Fibroblast of lung (primary cell): ENCODE results near the gene C19orf33.

Experiments used
- EZH2 ChIP-seq: IDR thresholded peaks from 2 replicates; pipeline ENCODE4 v1.5.1; 2012; ENCODE audit warnings: low read length, control low read depth, mild to moderate bottlenecking; ENCODE audit errors: missing control alignments
- TF ChIP-seq, protein P1 (sequence below), 2 donors: IDR thresholded peaks in 1 of 2; conservative IDR thresholded peaks in 1 of 2; 1 replicate in 1 of 2; 2 replicates in 1 of 2; pipeline ENCODE4 v1.5.1; 2011 to 2012; ENCODE audit warnings: low read length in 2 of 2, control low read depth in 1 of 2, inconsistent platforms in 1 of 2, low read depth in 1 of 2, mild to moderate bottlenecking in 1 of 2

DNA sequence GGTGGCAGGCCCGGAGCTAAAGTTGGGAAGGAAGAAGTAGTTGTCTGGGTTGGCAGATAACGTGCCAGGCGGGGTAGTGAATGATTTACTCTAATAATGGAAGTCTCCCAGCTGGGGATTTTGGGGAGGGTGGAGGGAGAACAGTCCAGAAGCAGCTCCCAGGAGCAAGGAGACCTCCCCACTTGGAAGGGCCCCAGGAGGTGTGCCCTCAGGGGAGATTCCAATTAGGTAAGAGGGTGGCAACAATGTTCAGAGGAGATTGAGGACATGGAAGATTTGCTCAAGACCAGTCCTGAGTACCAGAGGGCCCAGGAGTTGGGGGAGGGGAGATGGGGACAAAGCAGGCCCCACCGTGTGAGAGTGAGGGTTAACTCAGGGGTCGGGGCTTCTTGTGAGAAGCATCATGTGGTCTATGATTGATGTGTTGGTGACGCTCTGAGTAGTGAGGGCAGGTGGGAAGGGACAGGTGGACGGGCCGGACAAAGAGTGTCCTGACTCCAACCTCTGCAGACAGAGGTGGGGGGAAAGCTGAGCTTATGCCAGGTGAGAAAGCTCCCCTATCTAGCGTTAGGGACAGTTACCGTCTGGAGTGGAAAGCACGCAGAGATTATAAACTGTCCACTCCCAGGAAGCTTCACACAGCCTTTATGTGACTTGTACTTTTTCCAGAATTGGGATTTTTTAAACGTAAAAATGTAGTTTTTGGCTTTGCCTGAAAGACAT, 36.1 kb upstream of the C19orf33 start:
- TF ChIP-seq, protein P1, sequence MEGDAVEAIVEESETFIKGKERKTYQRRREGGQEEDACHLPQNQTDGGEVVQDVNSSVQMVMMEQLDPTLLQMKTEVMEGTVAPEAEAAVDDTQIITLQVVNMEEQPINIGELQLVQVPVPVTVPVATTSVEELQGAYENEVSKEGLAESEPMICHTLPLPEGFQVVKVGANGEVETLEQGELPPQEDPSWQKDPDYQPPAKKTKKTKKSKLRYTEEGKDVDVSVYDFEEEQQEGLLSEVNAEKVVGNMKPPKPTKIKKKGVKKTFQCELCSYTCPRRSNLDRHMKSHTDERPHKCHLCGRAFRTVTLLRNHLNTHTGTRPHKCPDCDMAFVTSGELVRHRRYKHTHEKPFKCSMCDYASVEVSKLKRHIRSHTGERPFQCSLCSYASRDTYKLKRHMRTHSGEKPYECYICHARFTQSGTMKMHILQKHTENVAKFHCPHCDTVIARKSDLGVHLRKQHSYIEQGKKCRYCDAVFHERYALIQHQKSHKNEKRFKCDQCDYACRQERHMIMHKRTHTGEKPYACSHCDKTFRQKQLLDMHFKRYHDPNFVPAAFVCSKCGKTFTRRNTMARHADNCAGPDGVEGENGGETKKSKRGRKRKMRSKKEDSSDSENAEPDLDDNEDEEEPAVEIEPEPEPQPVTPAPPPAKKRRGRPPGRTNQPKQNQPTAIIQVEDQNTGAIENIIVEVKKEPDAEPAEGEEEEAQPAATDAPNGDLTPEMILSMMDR (conservative IDR thresholded peaks at IDR 0.05 in 1 of 2, IDR thresholded peaks at IDR 0.05 in 1 of 2; ENCODE audit: low read depth in 1 of 2, low read length in 2 of 2): no peak
- no peak for TF ChIP-seq EZH2
